Stimulated activated naive CD8-positive, alpha-beta T cell treated with anti-CD3 and anti-CD28 coated beads, Interleukin-15, amount 100 ng/mL, for 72 hours (primary cell): Measurements from ENCODE around the gene CFL2.
"Not testable (repeated sequence)": the region's sequence is repeated elsewhere in the genome, so short reads cannot be mapped to it uniquely, and the experiment has no call there.

Experiments
- ATAC-seq: fragments of 150-1000 bp; cut with Tn5 transposase; 2 replicates; pipeline ENCODE4 v1.10.0; 2021; ENCODE audit warnings: mild to moderate bottlenecking, moderate library complexity
- DNase-seq, 2 donors: peaks; one replicate each; pipeline ENCODE4 v3.0.0; 2021 to 2022
- H3K27ac Mint-ChIP-seq, 2 donors: one replicate each; pipeline ENCODE4 v1.8.0; 2022; ENCODE audit warnings: mild to moderate bottlenecking in 2 of 2, mixed read lengths in 2 of 2, moderate library complexity in 2 of 2
- H3K27me3 Mint-ChIP-seq: one replicate; pipeline ENCODE4 v1.8.0; 2022; ENCODE audit warnings: mixed read lengths
- H3K4me1 Mint-ChIP-seq: one replicate; pipeline ENCODE4 v1.8.0; 2022; ENCODE audit warnings: mild to moderate bottlenecking, mixed read lengths
- H3K4me3 Mint-ChIP-seq, 2 donors: one replicate each; pipeline ENCODE4 v1.8.0; 2022; ENCODE audit warnings: mild to moderate bottlenecking in 2 of 2, mixed read lengths in 2 of 2, moderate library complexity in 1 of 2
- H3K9me3 Mint-ChIP-seq, 2 donors: one replicate each; pipeline ENCODE4 v1.8.0; 2022; ENCODE audit warnings: mixed read lengths in 2 of 2

The CFL2 gene

DNA sequence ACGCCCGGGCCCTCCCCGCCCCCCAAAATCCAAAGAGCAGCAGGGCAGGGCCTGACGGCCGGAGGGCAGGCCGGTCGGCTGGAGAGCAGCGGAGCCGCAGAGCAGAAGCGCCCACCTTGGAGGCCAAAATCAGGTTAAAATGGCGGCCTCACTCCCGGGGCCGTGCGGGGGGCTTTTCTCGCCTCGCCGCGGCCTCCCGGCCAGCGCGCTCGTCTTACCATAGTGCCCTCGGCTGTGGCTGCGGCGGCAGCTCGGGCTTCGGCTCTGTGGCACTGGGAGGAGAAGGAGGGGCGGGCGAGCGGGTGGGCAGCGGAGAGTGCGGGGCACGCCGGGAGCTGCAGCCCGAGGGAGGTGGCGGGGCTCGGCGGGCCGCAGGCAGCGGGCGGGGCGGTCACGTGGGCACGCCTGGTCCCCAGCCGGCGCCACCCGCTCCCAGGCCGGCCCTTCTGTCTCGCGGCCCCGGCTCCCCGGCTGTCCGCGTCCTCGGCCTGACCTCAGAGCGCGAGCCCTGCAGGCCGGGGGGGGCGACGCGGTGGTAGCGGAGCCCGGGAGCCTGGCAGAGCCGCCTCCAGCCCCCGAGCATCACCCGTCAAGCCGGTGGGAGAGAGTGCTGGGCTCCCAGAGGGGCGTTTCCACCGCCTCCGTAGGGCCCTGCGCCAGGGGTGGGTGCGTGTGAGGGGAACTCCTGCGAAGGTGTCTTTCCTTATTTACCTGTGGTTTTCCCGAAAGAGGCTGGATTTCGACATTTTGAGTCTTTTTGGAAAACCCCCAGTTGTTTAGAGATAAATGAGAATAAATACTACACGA is at the start of gene CFL2:
CFL2 (minus strand) TSS at position 274 of the 807 bp plus-strand sequence; CDS start at position 221, 53 bp downstream.
- H3K27me3 Mint-ChIP-seq, result peaks cover 18% of the 10 kb centered on the region
- peak; percentile 92 for ATAC-seq
- peak; percentile 66 to 81 for DNase-seq
- H3K9me3 Mint-ChIP-seq, result no peaks in the 10 kb centered on the region
- peak within 1 kb of the TSS; percentile 80 to 97 for H3K27ac Mint-ChIP-seq
- peaks cover 19% of the 10 kb centered on the region for H3K4me1 Mint-ChIP-seq
- H3K4me3 Mint-ChIP-seq, result peak within 1 kb of the TSS; percentile 85 to 93

DNA sequence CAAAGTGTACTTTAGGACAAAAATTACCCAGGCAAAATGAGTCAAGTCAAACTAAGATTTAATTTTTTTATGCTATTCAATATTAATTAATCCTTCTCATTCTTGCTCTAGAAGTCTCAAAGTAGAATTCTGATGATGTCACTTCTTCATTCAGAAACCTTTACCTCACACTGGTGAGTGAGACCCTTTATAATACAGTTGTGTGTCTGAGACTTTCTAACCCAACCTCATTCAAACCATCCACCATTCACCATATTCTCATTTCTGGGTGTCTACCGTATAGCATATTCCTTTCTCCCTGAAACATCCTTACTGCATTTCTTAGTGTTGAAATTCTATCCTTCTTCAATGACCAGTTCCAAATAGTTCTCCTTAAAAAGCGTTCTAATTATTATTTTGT is 40.8 kb upstream of the CFL2 start:
- no peaks in the 10 kb centered on the region for H3K4me1 Mint-ChIP-seq
- H3K9me3 Mint-ChIP-seq, result no peaks in the 10 kb centered on the region
- H3K27me3 Mint-ChIP-seq, result no peaks in the 10 kb centered on the region
- H3K27ac Mint-ChIP-seq, result no peak overlapping the region
- DNase-seq, result no peak
- ATAC-seq, result no peak
- H3K4me3 Mint-ChIP-seq, result no peak overlapping the region

DNA sequence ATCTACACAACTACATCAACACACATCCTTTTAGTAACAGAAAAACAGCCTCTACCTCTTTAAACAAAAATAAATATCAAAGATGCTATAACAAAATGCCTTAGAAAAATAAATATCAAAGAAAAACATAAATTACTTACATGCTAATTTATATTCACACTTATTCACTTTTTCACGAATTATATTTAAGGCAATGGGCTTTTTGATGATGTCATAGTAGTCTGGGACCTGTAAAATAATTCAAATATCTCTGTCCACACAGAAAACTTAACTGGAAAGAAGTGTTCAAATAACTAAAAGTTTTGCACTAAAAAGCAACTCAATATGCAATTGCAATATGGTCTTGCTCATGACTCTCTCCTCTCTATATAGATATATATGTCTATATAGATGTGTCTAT is 40.3 kb upstream of the CFL2 start:
- ATAC-seq (no peak), DNase-seq (no peak)
- Mint-ChIP-seq H3K4me1 (no peaks in the 10 kb centered on the region), H3K27ac (no peak overlapping the region), H3K9me3 (no peaks in the 10 kb centered on the region), H3K27me3 (no peaks in the 10 kb centered on the region), H3K4me3 (no peak overlapping the region)

DNA sequence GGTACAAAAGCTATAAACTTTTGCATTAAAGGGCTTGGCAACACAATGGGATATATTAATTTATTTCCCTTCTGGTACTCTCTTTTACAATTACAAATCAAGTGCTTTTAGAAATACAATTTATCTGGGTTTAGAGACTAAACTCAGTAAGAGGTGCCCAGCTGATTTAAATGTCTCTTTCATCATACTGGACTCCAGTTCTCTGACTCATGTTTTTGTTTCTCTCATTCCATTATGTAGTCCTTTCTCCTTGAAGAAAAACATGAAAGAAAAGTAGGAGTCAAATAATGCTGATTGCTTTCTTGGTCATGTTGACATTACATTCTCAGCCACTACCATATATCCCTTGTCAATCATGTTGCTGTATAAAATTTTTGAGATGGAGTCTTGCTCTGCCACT is 36.3 kb upstream of the CFL2 start:
- Mint-ChIP-seq H3K4me1 (no peaks in the 10 kb centered on the region), H3K27me3 (no peaks in the 10 kb centered on the region), H3K9me3 (no peaks in the 10 kb centered on the region), H3K27ac (no peak overlapping the region), H3K4me3 (no peak overlapping the region)
- DNase-seq, result no peak
- ATAC-seq, result no peak

DNA sequence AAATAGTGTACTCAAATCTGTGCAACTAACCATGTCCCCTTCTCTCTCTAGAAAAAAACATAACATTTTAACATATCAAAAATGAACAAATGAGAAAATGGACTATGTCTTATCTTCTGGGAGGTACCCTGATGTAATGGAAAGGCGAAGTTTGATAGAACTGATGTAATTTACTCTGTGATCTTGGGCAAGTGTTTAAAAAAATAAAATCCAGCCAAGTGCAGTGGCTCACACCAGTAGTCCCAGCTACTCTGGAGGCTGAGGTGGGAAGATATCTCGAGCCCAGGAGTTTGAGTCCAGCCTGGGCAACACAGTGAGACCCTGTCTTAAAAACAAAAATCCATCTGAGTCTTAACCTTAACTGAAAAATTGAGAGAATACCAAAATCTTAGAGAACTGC is 35.8 kb upstream of the CFL2 start:
- ATAC-seq, result no peak
- Mint-ChIP-seq H3K4me3 (no peak overlapping the region), H3K9me3 (no peaks in the 10 kb centered on the region), H3K27ac (peak overlapping the region in 1 of 2 donors; percentile 71), H3K27me3 (no peaks in the 10 kb centered on the region), H3K4me1 (no peaks in the 10 kb centered on the region)
- DNase-seq, result no peak

GRCh38 chr14:34749408-34749807 is 35.0 kb upstream of the CFL2 start:
- no peaks in the 10 kb centered on the region for H3K27me3 Mint-ChIP-seq
- no peaks in the 10 kb centered on the region for H3K4me1 Mint-ChIP-seq

DNA sequence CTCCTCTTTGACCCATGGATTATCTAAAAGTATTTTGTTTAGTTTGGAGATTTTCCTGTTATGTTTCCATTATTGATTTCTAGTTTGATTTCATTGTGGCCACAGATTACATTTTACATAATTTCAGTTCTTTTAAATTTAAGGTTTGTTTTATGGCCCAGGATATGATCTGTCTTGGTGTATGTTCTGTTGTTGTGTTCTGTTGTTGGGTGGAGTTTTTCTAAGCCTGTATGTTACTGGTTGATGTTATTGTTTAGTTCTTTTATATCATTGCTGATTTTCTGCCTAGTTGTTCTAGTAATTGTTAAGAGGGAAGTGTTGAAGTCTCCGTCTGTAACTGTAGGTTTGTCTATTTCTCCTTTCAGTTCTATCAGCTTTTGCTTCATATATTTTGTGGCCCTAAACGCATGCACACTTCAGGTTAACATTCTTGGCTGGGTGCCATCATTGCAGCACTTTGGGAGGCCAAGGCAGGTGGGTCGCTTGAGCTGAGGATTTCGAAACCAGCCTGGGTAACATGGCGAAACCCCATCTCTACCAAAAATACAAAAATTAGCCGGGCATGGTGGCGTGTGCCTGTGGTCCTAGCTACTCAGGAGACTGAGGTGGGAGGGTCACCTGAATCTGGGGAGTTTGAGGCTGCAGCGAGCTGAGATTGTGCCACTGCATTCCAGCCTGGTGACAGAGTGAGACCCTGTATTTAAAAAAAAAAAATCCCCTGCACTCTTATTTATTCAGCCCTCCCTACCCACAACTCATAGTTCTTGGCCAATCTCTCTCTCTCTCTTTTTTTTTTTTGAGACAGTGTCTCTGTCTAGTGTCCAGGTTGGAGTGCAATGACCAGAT is 28.1 kb upstream of the CFL2 start:
- ATAC-seq (no peak), DNase-seq (no peak)
- peaks cover 17% of the 10 kb centered on the region for H3K4me1 Mint-ChIP-seq
- H3K4me3 Mint-ChIP-seq, result no peak overlapping the region
- no peaks in the 10 kb centered on the region for H3K27me3 Mint-ChIP-seq
- peaks cover 0 to 4% of the 10 kb centered on the region in 2 donors for H3K9me3 Mint-ChIP-seq
- H3K27ac Mint-ChIP-seq, result no peak overlapping the region

More at GRCh38 chr14:34749408-34749807, 35.0 kb upstream of the CFL2 start:
- Mint-ChIP-seq H3K27ac (no peak overlapping the region), H3K4me3 (no peak overlapping the region), H3K9me3 (no peaks in the 10 kb centered on the region)
- DNase-seq, result no peak
- ATAC-seq, result no peak

GRCh38 chr14:34741840-34742239 is 27.4 kb upstream of the CFL2 start:
- DNase-seq (no peak), ATAC-seq (no peak)
- peaks cover 17% of the 10 kb centered on the region for H3K4me1 Mint-ChIP-seq
- no peaks in the 10 kb centered on the region for H3K27me3 Mint-ChIP-seq
- H3K9me3 Mint-ChIP-seq, result peaks cover 0 to 4% of the 10 kb centered on the region in 2 donors
- H3K4me3 Mint-ChIP-seq, result no peak overlapping the region
- H3K27ac Mint-ChIP-seq, result peak overlapping the region in 1 of 2 donors; percentile 68

- peaks cover 17% of the 10 kb centered on the region for H3K4me1 Mint-ChIP-seq
- not testable (repeated sequence) for H3K27ac Mint-ChIP-seq, H3K9me3 Mint-ChIP-seq, H3K27me3 Mint-ChIP-seq, H3K4me3 Mint-ChIP-seq, DNase-seq, ATAC-seq
These were observed 25.7 kb upstream of the CFL2 start for GRCh38 chr14:34740139-34740538.

DNA sequence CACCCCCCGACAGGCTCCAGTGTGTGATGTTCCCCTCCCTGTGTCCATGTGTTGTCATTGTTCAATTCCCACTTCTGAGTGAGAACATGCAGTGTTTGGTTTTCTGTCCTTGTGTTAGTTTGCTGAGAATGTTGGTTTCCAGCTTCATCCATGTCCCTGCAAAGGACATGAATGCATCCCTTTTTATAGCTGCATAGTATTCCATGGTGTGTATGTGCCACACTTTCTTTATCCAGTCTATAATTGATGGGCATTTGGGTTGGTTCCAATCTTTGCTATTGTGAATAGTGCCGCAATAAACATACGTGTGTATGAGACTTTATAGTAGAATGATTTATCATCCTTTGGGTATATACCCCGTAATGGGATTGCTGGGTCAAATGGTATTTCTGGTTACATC is 22.7 kb upstream of the CFL2 start:
- not testable (repeated sequence) for H3K4me1 Mint-ChIP-seq, H3K27me3 Mint-ChIP-seq, H3K27ac Mint-ChIP-seq, H3K9me3 Mint-ChIP-seq, H3K4me3 Mint-ChIP-seq, DNase-seq, ATAC-seq

DNA sequence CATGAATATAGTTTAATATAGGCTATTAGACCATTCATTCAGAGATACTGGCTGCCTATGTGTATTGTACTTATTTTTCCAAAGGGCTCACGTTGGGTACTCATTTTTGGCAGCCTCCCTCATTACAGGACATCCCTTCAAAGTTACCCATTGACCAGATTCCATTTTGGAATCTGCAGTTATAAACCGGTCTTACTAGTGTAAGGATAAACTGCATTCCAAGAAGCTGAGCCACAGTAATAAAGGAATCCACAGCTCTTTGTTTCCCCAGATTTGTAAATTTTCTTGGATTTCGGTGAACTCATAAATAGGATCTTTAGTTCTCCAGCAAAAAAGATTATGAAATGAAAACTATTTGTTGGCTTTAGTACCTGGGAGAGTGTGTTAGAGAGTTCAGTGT is 18.9 kb upstream of the CFL2 start:
- H3K27me3 Mint-ChIP-seq, result no peaks in the 10 kb centered on the region
- H3K4me1 Mint-ChIP-seq, result no peaks in the 10 kb centered on the region
- no peak for ATAC-seq
- H3K27ac Mint-ChIP-seq, result no peak overlapping the region
- peaks cover 0 to 6% of the 10 kb centered on the region in 2 donors for H3K9me3 Mint-ChIP-seq
- H3K4me3 Mint-ChIP-seq, result no peak overlapping the region
- DNase-seq, result no peak

DNA sequence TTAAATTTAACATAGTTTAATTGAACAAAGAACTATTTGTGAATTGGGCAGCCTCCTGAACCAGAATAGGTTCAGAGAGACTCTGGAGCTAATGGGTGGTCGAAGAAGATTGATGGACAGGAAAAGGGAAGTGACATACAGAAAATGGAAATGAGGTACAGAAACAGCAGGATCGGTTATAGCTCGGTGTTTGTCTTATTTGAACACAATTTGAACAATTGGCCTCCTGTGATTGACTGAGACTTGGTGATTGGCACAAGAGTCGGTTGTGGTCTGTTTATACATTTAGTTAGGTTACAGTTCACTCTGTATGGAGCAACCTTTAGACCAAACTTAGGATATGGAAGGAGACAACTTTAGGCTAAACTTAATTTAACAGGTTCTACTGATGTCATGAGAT is 18.4 kb upstream of the CFL2 start:
- Mint-ChIP-seq H3K27me3 (no peaks in the 10 kb centered on the region), H3K9me3 (peaks cover 0 to 6% of the 10 kb centered on the region in 2 donors), H3K27ac (no peak overlapping the region), H3K4me3 (no peak overlapping the region), H3K4me1 (no peaks in the 10 kb centered on the region)
- ATAC-seq (no peak), DNase-seq (no peak)

GRCh38 chr14:34723867-34724266 is 9.5 kb upstream of the CFL2 start:
- Mint-ChIP-seq H3K4me3 (no peak overlapping the region), H3K27me3 (no peaks in the 10 kb centered on the region), H3K9me3 (no peaks in the 10 kb centered on the region), H3K27ac (no peak overlapping the region), H3K4me1 (peaks cover 9% of the 10 kb centered on the region)
- DNase-seq (no peak), ATAC-seq (no peak)

DNA sequence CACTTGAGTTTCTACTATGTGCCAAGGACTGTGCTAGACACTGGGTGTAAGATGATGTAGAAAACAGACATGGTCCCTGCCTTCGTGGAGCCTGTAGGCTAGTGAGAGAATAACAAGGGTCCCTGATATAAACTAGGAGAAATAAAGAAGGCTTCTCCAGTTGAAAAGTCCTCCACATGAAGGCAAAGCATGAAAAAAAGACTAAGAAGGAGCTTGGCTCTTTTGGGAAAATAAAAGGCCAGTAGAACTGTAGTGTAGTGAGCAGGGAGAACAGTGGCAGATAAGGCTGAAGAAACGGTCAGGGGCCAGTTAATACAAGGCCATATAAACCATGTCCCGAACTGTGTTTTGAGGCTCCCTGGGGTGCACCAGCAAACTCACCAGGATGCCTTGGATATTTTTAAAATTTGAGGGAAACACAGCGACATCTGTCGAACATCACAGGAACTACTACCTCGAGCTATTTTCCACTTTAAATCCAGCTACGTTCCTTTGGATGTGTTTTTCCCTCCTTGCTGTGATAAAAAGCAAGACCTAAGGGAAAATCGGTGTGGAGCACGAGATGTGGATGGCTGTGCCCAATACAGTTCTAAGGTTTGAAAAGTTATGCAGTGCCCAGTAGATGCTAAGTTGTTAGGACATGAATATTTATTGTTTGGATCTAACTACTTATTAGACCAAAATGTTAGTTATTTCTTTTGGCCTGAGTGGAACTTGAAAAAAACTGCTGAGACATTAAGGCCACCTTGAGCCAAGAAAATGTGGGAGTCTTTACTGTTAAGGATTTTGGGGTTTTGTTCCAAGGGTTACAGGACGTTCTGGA is 8.5 kb upstream of the CFL2 start:
- Mint-ChIP-seq H3K4me3 (no peak overlapping the region), H3K27me3 (peaks cover 7% of the 10 kb centered on the region), H3K27ac (peak overlapping the region in 1 of 2 donors; percentile 93), H3K9me3 (no peaks in the 10 kb centered on the region), H3K4me1 (peaks cover 9% of the 10 kb centered on the region)
- no peak for ATAC-seq
- DNase-seq, result peak; percentile 27 to 30

GRCh38 chr14:34721129-34721528 is 6.7 kb upstream of the CFL2 start:
- ATAC-seq (no peak), DNase-seq (no peak)
- H3K4me1 Mint-ChIP-seq, result peaks cover 9% of the 10 kb centered on the region
- no peak overlapping the region for H3K27ac Mint-ChIP-seq
- peaks cover 18% of the 10 kb centered on the region for H3K27me3 Mint-ChIP-seq
- no peaks in the 10 kb centered on the region for H3K9me3 Mint-ChIP-seq
- H3K4me3 Mint-ChIP-seq, result no peak overlapping the region
